T-helper 22 cell (primary cell): ENCODE measurements around the gene INPP4A.
"Not testable (repeated sequence)": the region's sequence is repeated elsewhere in the genome, so short reads cannot be mapped to it uniquely, and the experiment has no call there.

Experiments
- DNase-seq: peaks from one replicate; pipeline ENCODE4 v3.0.0-alpha.2; 2020; ENCODE audit warnings: low read depth

INPP4A gene

DNA sequence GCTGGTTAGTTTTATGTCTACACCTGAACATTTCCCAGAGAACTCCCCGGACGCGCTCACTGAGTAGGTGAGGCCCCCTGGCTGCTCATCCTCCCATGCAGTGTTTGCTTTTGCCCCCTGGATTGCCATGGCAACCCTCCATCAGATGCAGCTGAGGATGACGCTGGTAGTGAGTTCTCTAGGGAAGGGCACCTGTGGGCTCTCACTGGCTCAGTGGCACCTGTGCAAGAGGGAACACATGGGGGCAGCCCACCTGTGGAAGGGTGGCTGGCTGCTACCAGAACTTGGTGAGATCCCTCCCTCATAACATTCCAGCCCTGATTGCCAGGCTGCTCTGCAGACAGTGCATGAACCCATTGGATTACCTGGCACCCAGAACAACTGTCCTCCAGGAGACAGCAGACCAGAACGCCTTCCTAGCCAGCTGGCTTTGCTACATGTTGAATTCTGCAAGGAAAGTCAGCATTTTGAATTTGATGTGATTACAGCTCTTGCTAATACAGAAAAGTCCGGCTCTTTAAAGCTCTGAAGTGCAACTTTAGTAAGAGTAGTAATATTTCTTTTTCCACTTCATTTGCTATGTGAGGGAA is 142.0 kb downstream of the INPP4A start:
- DNase-seq, result no peak

DNA sequence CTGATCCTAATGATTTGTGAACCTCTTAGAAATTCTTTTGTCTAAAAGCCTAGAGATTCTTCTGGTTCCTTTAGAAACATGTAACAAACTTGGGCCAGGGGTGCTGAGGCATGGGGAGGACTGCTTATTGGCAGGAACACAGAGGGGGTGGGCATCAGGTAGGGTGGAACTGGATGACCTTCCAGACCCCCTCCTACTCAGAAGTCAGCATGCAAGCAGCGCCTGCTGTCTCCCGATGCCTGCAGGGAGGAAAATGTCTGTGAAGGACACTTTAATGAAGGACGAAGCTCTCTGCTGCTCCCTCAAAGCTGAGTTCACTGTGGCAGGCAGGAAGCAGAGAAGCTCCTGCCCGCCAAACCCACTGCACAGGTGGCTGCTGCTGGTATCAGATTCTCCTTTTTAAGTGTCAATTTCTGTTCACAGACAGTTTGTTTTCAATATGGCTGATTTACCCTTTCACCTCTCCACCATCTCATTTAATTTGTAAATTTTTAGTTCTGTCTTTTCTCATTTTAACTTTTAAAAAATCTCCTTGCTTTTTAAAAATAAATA is 144.3 kb downstream of the INPP4A start:
- DNase-seq, result no peak

DNA sequence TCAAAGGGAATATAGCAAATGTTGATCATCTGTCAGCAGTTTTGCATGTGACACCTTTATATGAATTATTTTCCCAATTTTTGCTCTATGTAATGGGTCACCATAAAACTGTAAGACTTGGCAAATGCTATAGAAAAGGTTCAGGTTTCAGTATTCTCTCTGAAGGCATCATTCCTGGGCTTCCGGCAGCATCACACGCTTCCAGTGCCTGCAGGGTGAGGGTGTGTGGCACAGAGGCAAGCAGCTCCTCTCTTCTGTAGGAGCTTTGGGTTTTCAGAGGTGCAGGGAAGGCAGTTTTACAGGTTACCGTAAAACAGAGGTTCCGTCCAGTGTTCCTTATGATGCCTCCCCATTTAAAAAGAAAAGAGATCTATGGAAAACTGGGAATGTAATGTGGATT is 144.8 kb downstream of the INPP4A start:
- no peak for DNase-seq

DNA sequence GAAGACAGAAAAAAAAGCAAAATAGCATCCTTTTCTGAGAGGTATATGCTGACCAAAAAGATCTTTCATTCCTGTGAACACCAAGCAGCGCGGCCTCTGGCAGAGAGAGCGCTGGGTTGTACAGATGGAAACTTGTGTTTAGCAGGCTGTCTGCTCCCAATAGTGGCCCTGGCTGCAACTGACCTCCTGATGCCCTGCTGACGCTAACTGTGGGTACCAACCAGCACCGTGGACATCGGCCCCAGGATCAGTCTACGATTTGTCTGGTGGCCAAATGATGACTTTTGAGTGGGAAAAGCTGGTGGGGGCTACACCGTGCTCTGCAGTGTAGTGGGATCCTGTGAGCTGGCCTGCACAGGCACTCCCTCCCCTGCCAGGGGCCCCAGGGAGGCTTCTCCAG is 147.9 kb downstream of the INPP4A start:
- DNase-seq, result no peak

DNA sequence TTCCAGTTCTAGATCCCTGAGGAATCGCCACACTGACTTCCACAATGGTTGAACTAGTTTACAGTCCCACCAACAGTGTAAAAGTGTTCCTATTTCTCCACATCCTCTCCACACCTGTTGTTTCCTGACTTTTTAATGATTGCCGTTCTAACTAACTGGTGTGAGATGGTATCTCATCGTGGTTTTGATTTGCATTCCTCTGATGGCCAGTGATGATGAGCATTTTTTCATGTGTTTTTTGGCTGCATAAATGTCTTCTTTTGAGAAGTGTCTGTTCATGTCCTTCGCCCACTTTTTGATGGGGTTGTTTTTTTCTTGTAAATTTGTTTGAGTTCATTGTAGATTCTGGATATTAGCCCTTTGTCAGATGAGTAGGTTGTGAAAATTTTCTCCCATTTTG is 150.0 kb downstream of the INPP4A start:
- DNase-seq, result not testable (repeated sequence)

DNA sequence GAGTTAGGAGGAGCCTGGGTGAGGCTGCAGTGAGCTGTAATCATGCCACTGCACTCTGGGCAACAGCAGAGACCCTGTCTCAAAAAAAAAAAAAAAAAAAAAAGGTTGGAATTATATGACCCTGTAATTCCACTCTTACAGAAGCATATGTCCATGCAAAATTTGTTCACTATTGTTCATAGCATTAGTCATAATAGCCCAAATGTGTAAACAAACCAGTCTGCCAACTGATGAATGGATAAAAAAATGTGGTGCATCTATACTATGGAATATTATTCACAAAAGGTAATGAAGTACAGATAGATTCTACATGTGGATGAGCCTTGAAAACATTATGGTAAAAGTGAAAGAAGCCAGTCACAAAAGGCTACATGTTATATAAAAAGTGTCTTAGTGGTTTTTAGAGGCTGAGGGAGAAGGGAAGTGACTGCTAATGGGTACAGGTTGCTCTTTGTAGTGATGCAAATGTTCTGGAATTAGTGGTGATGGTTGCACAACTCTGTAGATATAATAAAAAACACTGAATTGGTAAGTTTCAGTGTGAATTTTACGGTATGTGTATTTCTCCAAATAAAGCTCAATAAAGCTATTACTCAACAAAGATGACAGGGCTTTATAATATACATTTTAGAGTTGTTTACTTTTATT is 154.2 kb downstream of the INPP4A start:
- DNase-seq, result no peak

DNA sequence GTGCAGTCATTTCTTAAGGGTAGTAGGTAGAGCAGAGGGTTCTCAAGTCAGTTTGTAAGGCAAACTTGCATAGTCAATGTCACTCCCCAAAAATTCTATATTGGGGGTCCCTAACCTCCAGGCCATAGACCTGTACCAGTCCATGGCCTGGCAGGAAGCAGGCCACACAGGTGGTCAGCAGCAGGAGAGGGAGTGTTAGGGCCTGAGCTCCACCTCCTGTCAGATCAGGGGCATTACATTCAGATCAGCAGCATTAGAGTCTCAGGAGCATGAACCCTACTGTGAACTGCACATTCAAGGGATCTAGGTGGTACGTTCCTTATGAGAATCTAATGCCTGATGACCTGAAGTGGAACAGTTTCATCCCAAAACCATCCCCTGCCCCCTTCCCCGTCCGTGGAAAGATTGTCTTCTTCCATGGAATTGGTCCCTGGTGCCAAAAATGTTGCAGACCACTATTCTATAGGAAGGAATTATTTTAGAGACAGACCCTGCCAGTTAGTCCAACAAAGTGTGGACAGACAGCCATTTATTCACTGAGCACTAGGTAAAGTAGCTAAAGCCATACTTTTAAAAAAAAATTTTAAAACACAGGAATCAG is 157.0 kb downstream of the INPP4A start:
- DNase-seq, result no peak

DNA sequence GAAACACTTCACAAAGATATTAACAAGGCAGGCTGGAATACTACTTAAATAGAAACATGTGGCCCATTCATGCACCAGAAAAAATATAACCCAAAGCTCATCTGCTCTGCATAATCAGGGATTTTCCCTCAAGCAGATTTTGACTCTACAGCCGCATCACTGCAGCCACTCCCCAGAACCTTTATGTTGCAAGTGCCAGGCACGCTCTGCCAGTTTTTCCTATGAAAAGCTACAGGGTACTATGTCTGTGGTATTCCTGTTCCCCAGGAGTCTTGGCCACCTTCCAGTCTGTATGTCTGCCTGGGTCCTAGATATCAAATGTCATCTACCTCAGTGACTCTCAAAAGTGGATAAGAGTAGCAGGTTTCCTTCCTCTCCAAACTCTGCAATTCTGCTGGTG is 159.9 kb downstream of the INPP4A start:
- DNase-seq, result no peak

DNA sequence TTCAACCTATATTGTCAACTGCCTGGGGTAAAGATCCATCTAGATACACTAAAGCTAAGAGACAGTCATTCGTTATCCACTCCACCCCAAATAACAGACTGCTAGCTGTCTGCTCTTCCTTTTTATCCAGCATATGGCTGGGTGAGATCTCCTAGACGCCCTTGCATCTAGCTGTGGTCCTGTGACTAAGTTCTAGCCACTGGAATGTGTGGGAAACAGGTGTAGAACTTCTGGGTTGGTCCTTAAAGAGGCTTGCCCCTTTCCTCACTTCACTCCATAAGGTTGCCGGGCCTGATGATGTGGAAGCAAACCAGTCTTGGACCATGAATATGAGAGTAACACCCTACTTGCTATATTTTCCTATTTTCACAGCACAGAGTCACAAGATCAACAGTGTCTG is 160.4 kb downstream of the INPP4A start:
- no peak for DNase-seq

DNA sequence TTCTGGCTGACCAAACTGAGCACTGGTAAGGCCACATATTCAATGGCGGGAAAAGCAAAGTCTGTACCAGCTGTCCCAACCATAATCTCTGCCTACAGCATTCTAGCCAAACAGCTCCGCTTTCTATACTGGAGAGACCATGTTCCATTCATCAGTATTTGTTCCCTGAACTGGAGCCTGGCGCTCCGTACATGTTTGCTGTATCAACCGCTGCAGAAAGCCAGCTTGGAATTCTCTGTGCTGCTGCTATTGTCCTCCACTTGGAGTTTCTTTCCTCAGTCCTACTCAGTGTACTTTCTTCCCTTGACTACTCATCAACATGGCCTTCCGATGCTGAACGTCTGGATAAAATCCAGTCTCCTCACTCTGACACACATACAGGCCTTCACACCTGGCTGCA is 161.8 kb downstream of the INPP4A start:
- no peak for DNase-seq

DNA sequence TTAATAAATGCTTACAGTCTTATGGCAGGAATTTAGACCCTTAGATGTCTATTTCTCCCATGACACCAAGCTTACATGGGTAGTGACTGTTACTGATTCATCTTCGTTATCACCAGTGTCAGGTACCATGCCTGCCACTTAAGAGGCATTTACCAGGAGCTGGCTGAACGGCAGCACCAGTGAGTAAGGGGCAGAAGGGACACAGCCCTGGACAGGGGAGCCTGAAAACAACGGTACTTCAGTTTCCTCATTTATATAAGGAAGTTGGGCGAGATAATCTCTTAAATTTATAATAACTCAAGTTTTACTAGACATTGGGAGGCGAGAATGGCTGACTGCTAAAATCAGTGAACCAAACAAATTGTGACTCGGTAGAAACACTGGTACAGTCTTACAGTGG is 162.4 kb downstream of the INPP4A start:
- DNase-seq, result no peak

DNA sequence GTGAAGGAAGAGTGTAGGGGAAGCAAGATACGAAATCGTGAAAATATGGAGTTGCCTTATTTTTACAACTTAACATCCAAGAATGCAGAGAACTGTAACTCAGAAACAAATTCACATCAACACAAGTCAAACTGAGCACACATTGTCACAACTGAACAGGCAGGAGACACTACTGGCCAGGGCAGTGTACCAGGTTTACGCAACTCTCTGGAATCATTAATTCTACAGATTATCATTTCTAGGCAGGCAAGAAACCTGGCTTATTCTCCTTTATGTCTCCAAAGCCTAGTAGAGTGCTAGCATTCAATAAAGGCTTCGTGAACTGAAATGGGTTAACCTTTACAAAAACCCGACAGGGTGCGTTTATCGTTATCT is 163.1 kb downstream of the INPP4A start:
- DNase-seq, result no peak

DNA sequence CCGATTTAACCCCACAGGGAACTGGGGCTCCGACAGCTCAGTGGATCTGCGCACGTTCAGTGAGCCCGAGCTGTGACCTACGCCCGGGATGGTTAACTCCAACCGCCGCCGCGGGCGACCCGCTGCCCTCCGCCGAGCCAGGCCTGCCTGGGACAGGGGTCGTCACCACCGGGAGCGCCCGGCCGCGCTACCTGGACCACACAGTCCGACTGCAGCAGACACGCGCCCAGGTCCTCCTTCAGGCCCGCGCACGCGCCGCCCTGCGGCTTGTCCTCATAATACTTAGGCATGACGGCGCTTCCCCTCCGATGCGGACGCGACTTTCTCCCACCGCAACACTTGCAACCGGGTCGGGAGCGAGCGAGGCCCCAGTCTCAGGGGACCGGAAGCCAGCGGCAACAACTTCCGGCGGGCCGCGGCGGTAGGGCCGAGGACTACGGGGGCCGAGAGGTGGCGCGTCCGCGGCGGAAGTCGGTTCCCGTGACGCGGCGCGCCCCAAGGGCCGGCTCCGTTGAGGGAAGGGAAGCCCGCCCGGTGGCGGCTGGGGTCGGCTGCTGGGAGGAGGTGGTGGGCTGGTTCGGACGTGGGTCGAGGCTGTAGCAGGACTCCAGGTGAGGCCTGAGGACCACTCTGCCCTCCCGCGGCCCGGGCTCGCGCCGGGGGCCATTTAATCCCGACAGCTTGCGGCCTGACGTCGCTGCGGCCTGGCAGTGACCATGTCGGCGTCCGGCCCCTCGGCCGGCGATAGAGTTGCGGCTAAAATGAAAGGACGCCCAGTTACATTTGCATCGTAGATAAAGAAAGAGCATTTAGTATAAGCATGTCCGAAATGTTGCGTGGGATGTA is 163.7 kb downstream of the INPP4A start, which contains the start of the genes COA5 and UNC50:
Gene COA5, minus strand, starts transcription at position 397 of the 846 bp plus-strand sequence. Its CDS starts 107 bp downstream, at position 290.
Gene UNC50, plus strand, starts transcription at position 474 of the 846 bp plus-strand sequence. CDS start 1,171 bp downstream, outside the sequence.
- peak; percentile 82 for DNase-seq

DNA sequence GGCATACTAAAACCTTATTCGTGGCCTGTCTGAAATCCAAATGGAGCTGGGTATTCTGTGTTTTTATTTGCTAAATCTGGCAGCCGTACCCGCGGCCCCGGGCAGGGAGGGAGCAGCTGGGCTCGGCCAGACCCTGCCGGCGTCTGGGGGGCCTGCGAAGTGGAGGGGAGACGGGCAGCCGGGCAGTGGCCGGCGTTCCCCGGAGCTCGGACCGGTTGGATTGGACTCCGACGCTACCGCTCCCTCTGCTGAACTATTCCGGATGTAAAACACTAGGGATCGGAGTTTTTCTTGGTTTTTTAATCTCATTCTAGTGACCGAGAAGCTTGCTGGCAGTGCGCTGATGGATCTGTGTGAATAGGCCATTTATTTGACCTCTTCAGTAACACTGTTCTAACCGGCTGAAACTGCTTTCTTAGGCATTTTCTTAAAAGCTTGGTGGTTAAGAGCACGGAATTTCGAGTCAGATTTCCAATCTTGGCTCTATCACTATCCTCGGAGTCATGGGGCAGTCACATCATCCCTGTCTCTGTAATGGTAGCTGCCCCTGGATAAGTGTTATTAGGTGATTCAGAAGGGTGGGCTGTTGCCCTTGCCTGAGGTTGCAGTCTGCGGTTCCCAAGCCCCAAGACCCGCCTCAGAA is 164.4 kb downstream of the INPP4A start:
- no peak for DNase-seq

DNA sequence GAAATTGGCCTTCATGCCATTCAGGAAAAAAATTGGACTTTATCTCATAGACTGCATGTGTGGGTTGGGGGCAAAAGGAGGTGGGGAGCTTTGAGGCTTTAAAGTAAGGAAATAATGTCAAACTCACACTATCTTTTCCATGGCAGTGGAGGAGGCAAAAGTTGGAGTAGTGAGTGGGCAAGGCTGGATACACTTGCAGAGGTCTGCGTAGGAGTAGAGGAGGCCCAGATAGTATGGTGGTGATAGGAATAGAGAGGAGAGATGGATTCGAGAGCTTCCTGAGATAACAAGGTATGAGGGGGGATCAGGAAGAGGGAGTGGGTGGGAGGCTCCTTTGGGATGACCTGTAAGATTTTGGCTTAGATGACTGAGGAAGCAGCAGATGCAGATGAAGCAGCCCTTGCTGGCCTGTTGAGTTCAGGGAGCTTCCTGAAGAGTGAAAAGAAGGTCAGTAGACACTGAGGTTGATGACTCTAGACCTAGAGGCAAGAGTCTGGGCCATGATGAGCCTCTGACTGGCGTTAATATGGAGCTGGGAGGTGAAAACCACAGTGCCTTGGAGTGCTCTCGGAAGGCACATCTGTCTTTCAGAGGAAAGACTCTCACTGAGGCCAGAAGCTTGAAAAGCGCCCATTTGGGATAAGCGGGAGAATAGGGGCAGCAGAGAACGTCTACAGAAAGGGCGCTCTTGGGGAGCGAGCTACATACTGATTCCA is 169.5 kb downstream of the INPP4A start:
- no peak for DNase-seq

DNA sequence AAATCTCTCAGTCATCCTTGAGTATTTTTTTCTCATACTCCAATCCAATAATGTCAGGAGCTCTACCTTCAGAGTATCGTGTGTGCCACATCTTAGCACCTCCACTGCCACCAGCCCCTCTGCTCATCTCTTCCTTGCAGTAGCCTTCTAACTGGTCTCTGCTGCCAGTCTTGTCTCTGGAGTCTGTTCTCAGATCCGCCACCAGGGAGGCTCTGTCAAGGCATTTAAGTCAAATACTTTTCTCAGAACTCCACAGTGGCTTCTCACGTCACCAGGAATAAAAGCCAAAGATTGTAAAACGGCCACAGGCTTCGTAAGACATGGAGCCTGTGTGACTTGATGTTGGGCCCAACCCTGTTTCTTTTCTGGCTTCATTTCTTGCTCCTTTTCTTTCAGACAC is 170.8 kb downstream of the INPP4A start:
- no peak for DNase-seq

DNA sequence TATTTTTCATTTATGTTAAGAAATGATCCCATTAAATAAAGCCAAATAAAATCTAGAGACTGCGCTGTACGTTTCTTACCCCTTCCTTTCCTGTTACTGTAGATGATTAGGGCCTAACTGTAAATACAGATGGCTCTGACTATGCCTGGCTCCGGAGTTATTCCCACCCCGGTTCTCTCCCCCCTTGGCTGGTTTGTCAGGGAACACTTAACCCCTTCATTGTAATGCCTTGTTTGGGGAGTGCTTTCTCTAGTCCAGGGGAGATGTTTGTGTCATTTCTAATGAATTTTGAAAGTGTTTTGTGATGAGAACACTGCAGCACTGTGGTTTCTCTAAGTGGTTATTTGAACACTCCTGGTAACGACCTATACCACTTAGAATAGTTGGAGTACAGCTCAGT is 172.5 kb downstream of the INPP4A start:
- DNase-seq, result no peak

DNA sequence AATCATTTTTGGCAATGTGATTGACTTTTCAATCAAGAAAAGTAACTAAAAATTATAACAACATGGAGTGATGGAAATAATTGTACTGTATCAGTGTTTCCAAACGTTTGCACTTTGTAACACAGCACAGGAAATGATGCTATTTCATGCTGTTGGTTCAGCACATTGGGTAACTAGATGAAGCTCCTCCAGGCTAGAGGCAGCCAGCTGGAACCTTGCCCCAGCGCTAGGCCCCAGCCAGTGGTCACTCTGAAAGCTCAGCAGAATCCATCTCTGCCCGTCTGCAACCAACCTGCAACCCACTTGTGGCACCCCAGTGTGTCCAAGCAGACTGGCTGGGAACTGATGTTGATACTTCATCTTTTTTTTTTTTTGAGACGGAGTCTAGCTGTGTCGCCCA is 179.0 kb downstream of the INPP4A start:
- DNase-seq, result no peak

DNA sequence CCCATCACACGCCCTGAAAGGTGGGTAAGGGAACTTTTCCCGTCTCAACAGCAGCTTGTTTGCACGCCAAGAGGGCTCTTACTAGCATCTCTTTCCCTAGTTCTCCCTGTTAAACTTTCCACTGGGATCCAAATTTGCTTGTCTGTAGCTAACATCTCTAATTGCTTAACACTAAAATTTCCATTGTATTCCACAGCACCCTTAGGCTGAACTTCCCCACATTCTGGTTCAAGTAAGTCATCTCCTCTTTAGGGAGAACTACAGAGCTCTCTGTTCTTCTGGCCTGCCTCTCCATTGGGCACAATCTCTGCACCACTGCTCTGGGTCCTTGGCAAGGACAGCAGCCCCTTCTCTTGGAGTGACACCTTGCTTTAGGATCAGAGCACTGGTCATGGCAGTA is 187.7 kb downstream of the INPP4A start:
- no peak for DNase-seq

DNA sequence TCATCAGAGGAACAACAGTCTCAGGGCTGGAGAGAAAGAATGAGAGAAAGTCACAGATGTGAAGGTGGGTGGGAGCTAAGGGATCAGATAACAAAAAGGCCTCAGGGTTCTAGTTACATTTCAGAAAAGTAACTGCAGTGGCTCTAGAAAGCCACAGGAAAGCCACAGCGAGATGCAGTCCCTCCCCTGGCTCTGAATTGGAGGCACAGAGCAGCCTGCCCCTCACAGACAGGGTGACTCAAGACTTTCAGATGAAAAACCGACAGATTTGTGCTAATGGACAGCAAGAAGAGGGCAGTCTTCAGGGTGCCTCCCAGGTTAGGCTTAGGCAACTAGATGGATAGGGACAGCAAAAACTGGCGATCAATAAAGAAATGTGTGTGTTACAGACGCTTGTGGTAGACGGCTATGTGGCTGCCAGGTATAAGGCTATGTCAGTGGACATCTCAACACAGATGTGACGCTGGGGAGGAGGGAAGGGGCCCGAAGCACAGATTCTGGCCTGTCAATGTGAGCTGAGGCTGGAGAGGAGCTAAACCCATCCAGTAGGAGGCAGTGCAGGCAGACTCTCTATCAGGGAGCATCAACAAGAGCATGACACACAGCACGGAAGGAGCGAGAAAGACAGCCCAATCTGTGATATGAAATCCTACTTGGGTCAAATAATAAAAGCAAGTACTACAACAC is 189.9 kb downstream of the INPP4A start:
- no peak for DNase-seq
